GM19023 (cell line): ENCODE measurements around the gene RHBDD2.
"Not testable (repeated sequence)": the region's sequence is repeated elsewhere in the genome, so short reads cannot be mapped to it uniquely, and the experiment has no call there.

Source experiments
- ATAC-seq: cut with Tn5 transposase; IDR thresholded peaks from one replicate; pipeline ENCODE4 v1.9.1; 2021; ENCODE audit warnings: mild to moderate bottlenecking, moderate library complexity; ENCODE audit not compliant: unreplicated experiment

Gene RHBDD2

DNA sequence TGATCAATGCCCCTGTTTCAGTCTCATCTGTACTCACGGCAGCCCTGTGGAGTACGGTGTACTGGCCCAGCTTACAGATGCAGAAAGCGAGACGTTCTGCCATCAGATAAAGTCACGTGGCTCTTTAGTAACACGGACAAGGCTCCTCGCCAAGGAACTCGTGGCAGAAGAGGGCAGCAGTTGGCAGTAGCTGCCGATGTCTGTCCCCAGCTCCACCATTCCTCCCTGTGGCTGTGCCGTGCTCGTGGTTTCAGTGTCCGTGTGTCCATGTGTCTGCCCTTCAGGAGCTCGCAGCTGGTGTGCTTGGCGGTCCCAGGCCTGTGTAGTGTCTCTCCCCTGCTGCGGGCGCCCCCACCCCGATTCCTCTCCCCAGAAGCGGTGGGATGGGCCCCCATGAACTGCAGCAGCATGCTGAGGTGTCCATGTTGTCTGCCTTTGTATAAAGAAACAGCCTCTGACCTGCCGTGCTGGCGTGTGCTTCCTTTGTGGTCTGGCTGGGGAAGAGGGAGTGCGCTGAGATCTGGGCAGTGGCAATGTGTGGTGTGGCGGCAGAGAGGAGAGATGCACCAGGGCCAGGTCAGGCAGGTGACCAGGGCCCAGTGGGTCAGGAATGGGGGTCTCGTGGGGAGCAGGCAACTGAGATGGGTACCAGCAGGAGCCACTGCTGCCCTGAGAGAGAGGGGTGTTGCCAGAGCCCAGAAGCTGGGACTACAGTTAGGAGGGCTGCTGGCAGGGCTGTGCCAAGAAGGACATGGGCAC is 9.8 kb downstream of the RHBDD2 start:
- ATAC-seq: no peak

DNA sequence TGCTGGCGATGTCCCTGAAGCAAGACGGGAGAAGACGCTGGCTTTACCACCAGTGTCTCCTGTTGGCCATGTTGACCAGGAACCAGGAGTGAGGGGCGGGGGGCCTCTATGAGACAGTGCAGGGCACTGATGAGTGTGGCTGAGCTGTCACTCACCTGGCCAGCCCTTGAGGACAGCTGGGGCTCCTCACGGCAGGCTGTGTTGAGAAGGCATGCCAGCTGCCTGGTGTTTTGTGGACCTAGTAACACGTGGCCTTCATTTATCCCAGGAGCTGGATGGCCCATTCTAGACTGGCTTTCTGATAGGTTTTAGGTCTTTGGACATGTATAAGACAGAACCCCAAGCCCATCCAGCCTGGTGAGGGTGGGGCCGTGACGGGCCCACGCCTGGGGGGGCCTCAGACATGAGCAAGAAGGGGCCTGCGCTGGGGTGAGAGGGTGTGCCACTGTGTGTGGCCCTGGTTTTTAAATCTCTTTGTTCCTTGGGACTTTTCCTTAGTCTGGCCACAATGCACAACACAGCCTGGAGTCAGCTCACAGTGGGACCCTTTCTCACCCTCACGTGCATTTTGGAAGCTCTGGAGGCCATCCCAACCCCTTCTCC is 10.5 kb downstream of the RHBDD2 start:
- ATAC-seq: no peak

DNA sequence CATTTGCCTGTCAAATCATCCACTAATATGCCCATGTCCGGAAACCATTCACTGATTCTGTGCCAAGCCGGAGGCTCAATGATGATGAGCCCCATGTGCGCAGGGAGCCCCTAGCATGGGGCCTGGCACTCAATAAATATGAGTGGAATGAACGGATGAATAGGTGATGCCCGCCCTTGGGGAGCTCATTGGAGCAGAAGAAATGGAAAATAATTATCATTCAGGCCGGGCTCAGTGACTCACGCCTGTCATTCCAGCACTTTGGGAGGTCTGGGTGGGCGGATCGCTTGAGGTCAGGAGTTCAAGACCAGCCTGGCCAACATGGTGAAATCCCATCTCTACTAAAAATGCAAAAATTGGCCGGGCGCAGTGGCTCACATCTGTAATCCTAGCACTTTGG is 11.0 kb downstream of the RHBDD2 start:
- no peak for ATAC-seq

DNA sequence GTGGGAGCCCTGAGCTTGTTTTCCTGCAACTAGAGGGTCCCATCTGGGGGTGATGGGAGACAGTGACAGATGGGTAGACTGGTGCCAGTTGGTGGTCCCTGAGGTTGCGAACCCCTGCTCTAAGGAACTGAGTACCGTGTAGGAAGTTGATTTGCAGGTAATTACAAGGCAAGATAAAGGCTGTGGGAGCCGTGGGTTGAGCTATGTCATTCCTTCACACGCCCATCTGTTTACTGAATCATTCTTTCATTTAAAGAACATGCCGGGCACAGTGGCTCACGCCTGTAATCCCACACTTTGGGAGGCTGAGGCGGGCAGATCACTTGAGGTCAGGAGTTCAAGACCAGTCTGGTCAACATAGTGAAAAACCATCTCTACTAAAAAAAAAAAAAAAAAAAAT is 12.4 kb downstream of the RHBDD2 start:
- ATAC-seq: not testable (repeated sequence)

DNA sequence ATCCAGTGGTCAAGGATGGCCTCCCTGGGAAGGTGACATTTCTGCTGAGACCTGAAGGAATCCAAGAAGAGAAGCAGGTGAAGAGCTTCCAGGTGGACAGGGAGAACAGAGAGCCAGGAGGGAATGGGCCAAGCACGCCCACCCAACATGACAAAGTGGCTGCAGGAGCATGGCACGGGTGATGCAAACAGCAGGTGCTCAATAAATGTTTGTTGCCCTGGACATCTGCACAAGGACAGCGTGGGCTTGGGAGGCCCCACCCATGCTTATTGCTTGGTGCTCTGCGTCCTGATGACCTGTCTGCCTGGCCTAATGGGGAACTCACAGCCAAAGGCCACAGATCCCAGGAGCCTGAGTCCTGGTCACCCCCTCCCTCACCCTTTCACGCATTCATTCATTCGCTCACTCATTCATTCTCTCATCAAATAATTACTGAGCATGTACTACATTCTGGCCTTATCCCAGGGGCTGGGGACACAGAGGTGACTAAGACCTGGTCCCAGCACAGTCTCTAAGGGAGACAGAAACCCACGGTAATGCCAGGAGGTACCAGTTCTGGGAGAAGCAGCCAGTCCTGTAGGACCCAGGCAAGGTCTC is 13.1 kb downstream of the RHBDD2 start:
- ATAC-seq: no peak

GRCh38 chr7:75892634-75893272 is 13.9 kb downstream of the RHBDD2 start:
- ATAC-seq: no peak

- ATAC-seq: no peak
Measured at GRCh38 chr7:75896803-75897327, 18.0 kb downstream of the RHBDD2 start.

- ATAC-seq: no peak
Measured at GRCh38 chr7:75900617-75901315, 21.9 kb downstream of the RHBDD2 start.

DNA sequence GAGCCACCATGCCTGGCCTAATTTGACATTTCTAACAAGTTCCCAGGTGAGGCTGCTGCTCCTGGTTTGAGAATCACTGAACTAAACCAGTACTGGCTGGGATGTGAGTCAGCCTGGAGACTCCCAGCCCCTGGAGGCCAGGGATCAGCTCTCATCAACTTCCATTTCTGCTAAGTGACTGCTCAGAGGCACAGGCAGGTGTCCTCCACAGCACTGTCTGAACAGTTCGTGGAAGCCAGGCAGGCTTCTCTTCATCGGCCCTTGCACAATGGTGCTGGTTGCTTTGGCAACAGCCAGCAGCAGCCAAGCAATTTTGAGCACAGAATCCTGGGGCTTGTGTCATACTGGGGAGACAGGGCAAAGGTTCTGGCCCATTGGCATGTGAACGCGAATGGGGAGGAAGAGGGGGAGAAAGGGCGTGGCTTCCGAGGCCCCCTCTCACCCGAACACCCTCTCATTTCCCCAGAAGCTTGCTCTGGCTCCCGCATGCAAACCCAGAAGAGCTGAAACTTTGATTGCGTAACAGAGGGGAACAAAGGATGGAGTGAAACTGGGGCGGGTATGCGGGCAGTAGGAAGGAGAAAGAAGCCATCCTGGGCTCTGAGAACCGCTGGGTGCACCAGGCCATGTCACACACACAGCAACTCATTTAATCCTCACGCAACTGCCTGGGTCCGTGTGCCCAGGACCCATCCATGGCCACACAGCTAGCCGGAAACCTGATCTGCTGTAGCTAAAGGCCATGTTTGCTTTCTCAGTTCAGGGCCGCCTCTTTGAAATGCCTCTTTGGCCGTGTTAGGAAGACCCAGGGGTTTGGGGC is 27.2 kb downstream of the RHBDD2 start:
- no peak for ATAC-seq

- no peak for ATAC-seq
Measured at GRCh38 chr7:75906991-75907667, 28.3 kb downstream of the RHBDD2 start.

- ATAC-seq: not testable (repeated sequence)
Measured at GRCh38 chr7:75907668-75908039, 28.8 kb downstream of the RHBDD2 start.

DNA sequence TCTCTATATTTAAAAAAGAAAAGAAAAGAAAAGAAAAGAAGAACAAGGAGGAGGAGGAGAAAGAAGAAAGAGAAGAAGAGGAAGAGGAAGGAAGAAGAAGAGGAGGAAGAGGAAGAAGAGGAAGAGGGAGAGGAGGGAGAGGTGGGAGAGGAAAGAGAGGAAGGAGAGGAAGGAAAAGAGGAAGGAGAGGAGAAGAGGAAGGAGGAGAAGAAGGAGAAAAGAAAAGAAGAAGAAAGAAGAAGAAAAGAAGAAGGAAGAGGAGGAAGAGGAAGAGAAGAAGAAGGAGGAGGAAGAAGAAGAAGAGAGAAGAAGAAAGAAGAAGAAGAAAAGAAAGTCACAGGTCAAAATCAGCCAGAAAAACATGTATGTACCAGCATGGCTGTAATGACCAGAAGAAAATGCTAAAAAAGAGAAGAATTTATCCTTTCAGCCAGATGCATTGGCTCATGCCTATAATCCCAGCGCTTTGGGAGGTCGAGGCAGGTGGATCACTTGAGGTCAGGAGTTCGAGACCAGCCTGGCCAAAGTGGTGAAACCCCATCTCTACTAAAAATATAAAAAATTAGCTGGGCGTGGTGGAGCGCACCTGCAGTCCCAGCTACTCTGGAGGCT is 30.8 kb downstream of the RHBDD2 start:
- ATAC-seq: no peak

- ATAC-seq: not testable (repeated sequence)
Measured at GRCh38 chr7:75911186-75911585, 32.4 kb downstream of the RHBDD2 start.

GRCh38 chr7:75913437-75913836 is 34.6 kb downstream of the RHBDD2 start:
- no peak for ATAC-seq

GRCh38 chr7:75914169-75914654 is 35.4 kb downstream of the RHBDD2 start:
- no peak for ATAC-seq

- peak; percentile 93 for ATAC-seq
Measured at GRCh38 chr7:75914655-75915415, 36.0 kb downstream of the RHBDD2 start, which contains the start of gene POR. Gene POR, plus strand, starts transcription at chr7:75915155. Its CDS starts 38,847 bp downstream, at chr7:75954002.

DNA sequence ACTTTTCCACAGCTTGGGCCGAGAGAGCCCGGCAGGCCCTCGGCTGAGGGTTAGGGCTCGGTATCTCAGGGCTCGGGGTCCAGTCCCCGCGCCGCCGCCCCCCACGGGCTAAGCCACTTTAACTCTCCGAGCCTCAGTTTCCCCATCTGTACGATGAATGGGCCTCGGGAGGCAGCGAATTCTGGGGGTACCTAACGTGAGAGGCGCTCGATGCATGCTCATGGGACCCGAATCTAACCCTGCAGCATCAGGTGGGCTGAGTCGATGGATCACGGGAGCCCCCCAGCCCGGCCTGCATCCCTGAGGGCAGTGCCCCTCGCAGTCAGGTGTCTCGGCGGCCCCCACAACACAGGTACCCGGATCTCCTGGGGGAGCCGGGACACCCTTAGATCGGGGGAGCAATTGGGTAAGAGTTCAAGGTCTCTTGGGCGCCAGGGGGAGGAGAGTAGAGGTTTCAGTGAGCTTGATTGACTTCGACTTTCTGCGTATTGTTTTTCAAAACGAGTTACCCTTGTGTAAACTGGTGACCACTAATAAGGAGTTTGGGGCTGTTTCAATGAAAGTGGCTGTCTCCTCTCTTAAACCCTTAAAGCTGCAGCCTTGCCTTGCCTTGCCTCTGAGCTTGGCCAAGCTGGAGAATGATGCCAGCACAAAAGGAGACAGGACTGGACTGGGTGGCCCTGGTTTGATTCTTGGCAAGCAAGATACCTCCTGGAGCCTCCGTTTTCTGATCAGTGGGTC is 36.8 kb downstream of the RHBDD2 start:
- ATAC-seq: no peak
